Measurements from ENCODE around the gene CCHCR1.
A peak's percentile ranks its signal among the peaks of the same experiment; 100 is the strongest.
"Not testable (repeated sequence)": the region's sequence is repeated elsewhere in the genome, so short reads cannot be mapped to it uniquely, and the experiment has no call there.

The CCHCR1 gene

GRCh38 chr6:31157513-31158139, at the start of gene CCHCR1:
TSS of gene CCHCR1 (minus strand) at chr6:31157802. CDS start at chr6:31157600, 202 bp downstream.
- no peak for DNase-seq

- no peak for DNase-seq
Observed at GRCh38 chr6:31205638-31206037, 48.0 kb upstream of the CCHCR1 start.

GRCh38 chr6:31204751-31205145, 47.1 kb upstream of the CCHCR1 start:
- peak; percentile 22 to 60 (median 52) for DNase-seq

GRCh38 chr6:31203345-31203979, 45.9 kb upstream of the CCHCR1 start:
- DNase-seq, result peak; percentile 77 to 94 (median 93)

GRCh38 chr6:31202259-31203166, 44.9 kb upstream of the CCHCR1 start:
- DNase-seq, result no peak

GRCh38 chr6:31199105-31199452, 41.5 kb upstream of the CCHCR1 start:
- DNase-seq, result not testable (repeated sequence)

GRCh38 chr6:31197559-31198305, 40.1 kb upstream of the CCHCR1 start:
- peak; percentile 95 for DNase-seq

GRCh38 chr6:31196251-31197022, 38.8 kb upstream of the CCHCR1 start:
- not testable (repeated sequence) for DNase-seq

- not testable (repeated sequence) for DNase-seq
Observed at GRCh38 chr6:31195308-31195979, 37.8 kb upstream of the CCHCR1 start.

- peak in 1 of 3 donors; percentile 14 for DNase-seq
Observed at GRCh38 chr6:31194061-31194834, 36.6 kb upstream of the CCHCR1 start.

- no peak for DNase-seq
Observed at GRCh38 chr6:31193206-31193605, 35.6 kb upstream of the CCHCR1 start.

- peak; percentile 75 to 81 (median 76) for DNase-seq
Observed at GRCh38 chr6:31192431-31193105, 35.0 kb upstream of the CCHCR1 start.

GRCh38 chr6:31190488-31190887, 32.9 kb upstream of the CCHCR1 start:
- no peak for DNase-seq

GRCh38 chr6:31189223-31189622, 31.6 kb upstream of the CCHCR1 start:
- DNase-seq, result not testable (repeated sequence)

GRCh38 chr6:31187780-31188194, 30.2 kb upstream of the CCHCR1 start:
- no peak for DNase-seq

GRCh38 chr6:31186052-31186734, 28.6 kb upstream of the CCHCR1 start:
- DNase-seq, result no peak

- not testable (repeated sequence) for DNase-seq
Observed at GRCh38 chr6:31185695-31186051, 28.1 kb upstream of the CCHCR1 start.

GRCh38 chr6:31183859-31184258, 26.3 kb upstream of the CCHCR1 start:
- DNase-seq, result peak in 1 of 3 donors; percentile 4

GRCh38 chr6:31183287-31183686, 25.7 kb upstream of the CCHCR1 start:
- not testable (repeated sequence) for DNase-seq
